Astrocyte (in vitro differentiated cells and primary cell): ENCODE measurements around the gene PDZK1. TPM values are rescaled to one million over a fixed set of nuclear protein-coding genes. Genes with fewer than 3 reads are reported as not detected.
"Not testable (repeated sequence)": the region's sequence is repeated elsewhere in the genome, so short reads cannot be mapped to it uniquely, and the experiment has no call there.

Experiments
- DNase-seq: peaks from one replicate; pipeline ENCODE4 v3.0.0-alpha.2; 2010; ENCODE audit warnings: low read depth
- FAIRE-seq: peaks from 2 replicates; lab custom pipeline; 2011; peaks lifted over from hg19 to GRCh38; lab: Jason Lieb, UNC
- H2AFZ ChIP-seq: 2 replicates; pipeline ENCODE4 v1.6.0; 2012; ENCODE audit warnings: low read depth, low read length, inconsistent platforms
- H3K27ac ChIP-seq: 2 replicates; pipeline ENCODE4 v1.5.1; 2011; ENCODE audit warnings: low read depth, low read length, inconsistent platforms
- H3K27me3 ChIP-seq: 2 replicates; pipeline ENCODE4 v1.6.0; 2011; ENCODE audit warnings: low read length, inconsistent platforms; ENCODE audit not compliant: insufficient read depth
- H3K36me3 ChIP-seq: 2 replicates; pipeline ENCODE4 v1.5.1; 2011; ENCODE audit warnings: low read length, inconsistent platforms; ENCODE audit not compliant: insufficient read depth
- H3K4me1 ChIP-seq: 2 replicates; pipeline ENCODE4 v1.5.1; 2011; ENCODE audit warnings: low read length, inconsistent platforms; ENCODE audit not compliant: insufficient read depth
- H3K4me2 ChIP-seq: 2 replicates; pipeline ENCODE4 v1.6.0; 2012; ENCODE audit warnings: low read length, inconsistent platforms
- H3K4me3 ChIP-seq: 2 replicates; pipeline ENCODE4 v1.5.1; 2011; ENCODE audit warnings: low read depth, mild to moderate bottlenecking, low read length, inconsistent platforms; ENCODE audit not compliant: insufficient read depth
- H3K79me2 ChIP-seq: 2 replicates; pipeline ENCODE4 v1.6.0; 2012; ENCODE audit warnings: mild to moderate bottlenecking, low read length, inconsistent platforms; ENCODE audit not compliant: insufficient read depth
- H3K9ac ChIP-seq: 2 replicates; pipeline ENCODE4 v1.6.0; 2012; ENCODE audit warnings: mild to moderate bottlenecking, low read length, inconsistent platforms
- H3K9me3 ChIP-seq: 2 replicates; pipeline ENCODE4 v1.5.1; 2012; ENCODE audit warnings: low read depth, mild to moderate bottlenecking, low read length, inconsistent platforms; ENCODE audit not compliant: insufficient read depth
- H4K20me1 ChIP-seq: 2 replicates; pipeline ENCODE4 v1.6.0; 2012; ENCODE audit warnings: low read length, inconsistent platforms; ENCODE audit not compliant: insufficient read depth
- H3K27ac Mint-ChIP-seq: one replicate; pipeline ENCODE4 v1.8.0; 2021; ENCODE audit warnings: mild to moderate bottlenecking, mixed read lengths; ENCODE audit not compliant: unreplicated experiment
- H3K27me3 Mint-ChIP-seq: one replicate; pipeline ENCODE4 v1.8.0; 2021; ENCODE audit warnings: low read depth, mixed read lengths; ENCODE audit not compliant: unreplicated experiment
- H3K36me3 Mint-ChIP-seq: one replicate; pipeline ENCODE4 v1.8.0; 2021; ENCODE audit warnings: low read depth, mixed read lengths; ENCODE audit not compliant: unreplicated experiment
- H3K4me1 Mint-ChIP-seq: one replicate; pipeline ENCODE4 v1.8.0; 2021; ENCODE audit warnings: low read depth, mixed read lengths; ENCODE audit not compliant: unreplicated experiment
- H3K4me3 Mint-ChIP-seq: one replicate; pipeline ENCODE4 v1.8.0; 2021; ENCODE audit warnings: mild to moderate bottlenecking, moderate library complexity, mixed read lengths; ENCODE audit not compliant: unreplicated experiment
- H3K9me3 Mint-ChIP-seq: one replicate; pipeline ENCODE4 v1.8.0; 2021; ENCODE audit warnings: mild to moderate bottlenecking, mixed read lengths; ENCODE audit not compliant: unreplicated experiment
- CTCF ChIP-seq: IDR thresholded peaks from 2 replicates; pipeline ENCODE4 v1.5.1; 2011; ENCODE audit warnings: low read depth, mild to moderate bottlenecking, inconsistent platforms, low read length, moderate library complexity; ENCODE audit not compliant: insufficient read depth
- EZH2 ChIP-seq: IDR thresholded peaks from 2 replicates; pipeline ENCODE4 v1.6.1; 2012; ENCODE audit warnings: mild to moderate bottlenecking, low read length, inconsistent platforms; ENCODE audit not compliant: insufficient read depth
- total RNA-seq: library from RNA; stranded (reverse); gene quantifications from 2 replicates; pipeline ENCODE4 v1.2.1, GENCODE V29; 2021

Gene PDZK1
- total RNA-seq, 1 donor from 2014 or later = 0.68 TPM

GRCh38 chr1:145720556-145720877, 13.3 kb upstream of the PDZK1 start:
- H3K9ac ChIP-seq = peak overlapping the region; percentile 81
- no peaks in the 10 kb centered on the region for H3K9me3 ChIP-seq
- no peaks in the 10 kb centered on the region for H3K36me3 Mint-ChIP-seq
- no peaks in the 10 kb centered on the region for H3K27me3 Mint-ChIP-seq
- peak overlapping the region; percentile 47 for H3K27ac Mint-ChIP-seq
- H4K20me1 ChIP-seq = no peaks in the 10 kb centered on the region
- H3K4me3 Mint-ChIP-seq = no peak overlapping the region
- no peaks in the 10 kb centered on the region for H3K79me2 ChIP-seq
- peaks cover 19% of the 10 kb centered on the region for H3K4me1 Mint-ChIP-seq
- TF ChIP-seq CTCF (no peak), EZH2 (no peak)
- peak overlapping the region; percentile 84 for H3K27ac ChIP-seq
- no peaks in the 10 kb centered on the region for H3K36me3 ChIP-seq
- peak; percentile 78 for FAIRE-seq
- H3K4me2 ChIP-seq = peak overlapping the region; percentile 89
- H3K27me3 ChIP-seq = no peaks in the 10 kb centered on the region
- H3K9me3 Mint-ChIP-seq = no peaks in the 10 kb centered on the region
- H2AFZ ChIP-seq = peak overlapping the region; percentile 86
- peak overlapping the region; percentile 49 for H3K4me3 ChIP-seq
- H3K4me1 ChIP-seq = peaks cover 14% of the 10 kb centered on the region
- DNase-seq = peak; percentile 75

- Histone ChIP-seq H3K4me2 (peak within 1 kb of the TSS; percentile 89), H3K27ac (peak within 1 kb of the TSS; percentile 84), H2AFZ (no peak within 1 kb of the TSS), H3K27me3 (no peaks in the 10 kb centered on the region), H3K4me3 (no peak within 1 kb of the TSS), H4K20me1 (no peaks in the 10 kb centered on the region), H3K4me1 (peaks cover 14% of the 10 kb centered on the region), H3K9me3 (no peaks in the 10 kb centered on the region), H3K79me2 (no peaks in the 10 kb centered on the region), H3K9ac (peak within 1 kb of the TSS; percentile 81), H3K36me3 (no peaks in the 10 kb centered on the region)
- H3K4me3 Mint-ChIP-seq = no peak within 1 kb of the TSS
- H3K9me3 Mint-ChIP-seq = no peaks in the 10 kb centered on the region
- H3K36me3 Mint-ChIP-seq = no peaks in the 10 kb centered on the region
- peaks cover 19% of the 10 kb centered on the region for H3K4me1 Mint-ChIP-seq
- no peak for TF ChIP-seq EZH2
- TF ChIP-seq CTCF = no peak
- no peak for FAIRE-seq
- H3K27ac Mint-ChIP-seq = peak within 1 kb of the TSS; percentile 21
- no peak for DNase-seq
- H3K27me3 Mint-ChIP-seq = no peaks in the 10 kb centered on the region
Observed at GRCh38 chr1:145719230-145720079, 12.3 kb upstream of the PDZK1 start, which contains the start of gene CD160. CD160 (plus strand) TSS chr1:145719499; CDS start chr1:145728328, 8,829 bp downstream.

GRCh38 chr1:145718465-145718864, 11.3 kb upstream of the PDZK1 start:
- H2AFZ ChIP-seq, H3K36me3 Mint-ChIP-seq, H4K20me1 ChIP-seq, H3K27me3 Mint-ChIP-seq, H3K9me3 Mint-ChIP-seq, H3K79me2 ChIP-seq, H3K36me3 ChIP-seq, H3K4me3 ChIP-seq, H3K9ac ChIP-seq, H3K27ac Mint-ChIP-seq, H3K27me3 ChIP-seq, H3K4me3 Mint-ChIP-seq, DNase-seq, H3K9me3 ChIP-seq, H3K27ac ChIP-seq, H3K4me2 ChIP-seq, FAIRE-seq: not testable (repeated sequence)
- peaks cover 14% of the 10 kb centered on the region for H3K4me1 ChIP-seq
- H3K4me1 Mint-ChIP-seq = peaks cover 19% of the 10 kb centered on the region
